Loucy (cell line): ENCODE results near the gene ZBTB37.
"Not testable (repeated sequence)": the region's sequence is repeated elsewhere in the genome, so short reads cannot be mapped to it uniquely, and the experiment has no call there.

Source experiments
- H2AFZ ChIP-seq: fragments of 200-600 bp; sonication (generic); 2 replicates; pipeline ENCODE4 v1.6.0; 2016; ENCODE audit warnings: antibody characterized with exemption, mild to moderate bottlenecking, low read length, moderate library complexity
- H3F3A ChIP-seq: fragments of 200-600 bp; 2 replicates; pipeline ENCODE4 v1.6.0; 2016; ENCODE audit warnings: antibody characterized with exemption, low read depth, mild to moderate bottlenecking
- H3K27me3 ChIP-seq: fragments of 200-600 bp; sonication (generic); 2 replicates; pipeline ENCODE4 v1.6.1; 2014; ENCODE audit warnings: low read length, mild to moderate bottlenecking; ENCODE audit not compliant: insufficient read depth, poor library complexity, severe bottlenecking
- H3K36me3 ChIP-seq: fragments of 200-600 bp; sonication (generic); 2 replicates; pipeline ENCODE4 v1.6.1; 2016; ENCODE audit warnings: low read length; ENCODE audit not compliant: insufficient read depth
- H3K4me1 ChIP-seq: fragments of 200-600 bp; sonication (generic); 2 replicates; pipeline ENCODE4 v1.5.1; 2014; ENCODE audit warnings: low read length, mild to moderate bottlenecking; ENCODE audit not compliant: insufficient read depth, poor library complexity, severe bottlenecking
- H3K4me2 ChIP-seq: fragments of 200-600 bp; sonication (generic); 2 replicates; pipeline ENCODE4 v1.6.0; 2014; ENCODE audit warnings: antibody characterized with exemption, low read length, low read depth, mild to moderate bottlenecking; ENCODE audit not compliant: poor library complexity, severe bottlenecking
- H3K4me3 ChIP-seq: fragments of 200-600 bp; sonication (generic); 2 replicates; pipeline ENCODE4 v1.5.1; 2014; ENCODE audit warnings: low read length, mild to moderate bottlenecking, mixed read lengths; ENCODE audit not compliant: poor library complexity, severe bottlenecking
- H3K79me2 ChIP-seq: fragments of 200-600 bp; sonication (generic); 2 replicates; pipeline ENCODE4 v1.6.1; 2014; ENCODE audit warnings: low read length; ENCODE audit not compliant: insufficient read depth
- H3K9ac ChIP-seq: fragments of 200-600 bp; sonication (generic); 2 replicates; pipeline ENCODE4 v1.6.0; 2014; ENCODE audit warnings: mild to moderate bottlenecking, low read depth, low read length, moderate library complexity; ENCODE audit not compliant: poor library complexity, severe bottlenecking
- H3K9me2 ChIP-seq: fragments of 200-600 bp; sonication (generic); replicated peaks from 2 replicates; pipeline ENCODE4 v1.6.1; 2016; ENCODE audit warnings: low read depth, low read length, mixed read lengths
- H3K9me3 ChIP-seq: fragments of 200-600 bp; sonication (generic); 2 replicates; pipeline ENCODE4 v1.6.1; 2014; ENCODE audit warnings: mild to moderate bottlenecking, antibody characterized with exemption, low read length, low read depth; ENCODE audit not compliant: insufficient read depth
- H4K20me1 ChIP-seq: fragments of 200-600 bp; sonication (generic); 2 replicates; pipeline ENCODE4 v1.6.0; 2014; ENCODE audit warnings: antibody characterized with exemption, low read length, mild to moderate bottlenecking; ENCODE audit not compliant: insufficient read depth, poor library complexity, severe bottlenecking
- EZH2phosphoT487 ChIP-seq: fragments of 200-600 bp; IDR thresholded peaks from 2 replicates; pipeline ENCODE4 v1.6.1; 2018; ENCODE audit warnings: antibody characterized with exemption, mild to moderate bottlenecking, moderate library complexity, borderline replicate concordance
- TF ChIP-seq, protein P1 (sequence below): fragments of 200-600 bp; sonication (generic); conservative IDR thresholded peaks from 2 replicates; pipeline ENCODE4 v1.5.1; 2014; ENCODE audit warnings: mild to moderate bottlenecking, antibody characterized with exemption, low read length

The ZBTB37 gene

GRCh38 chr1:173920861-173921260 lies 52.7 kb downstream of the ZBTB37 start:
- no peak overlapping the region for H2AFZ ChIP-seq
- H3K9me2 ChIP-seq, result no peaks in the 10 kb centered on the region
- H3K4me3 ChIP-seq, result no peak overlapping the region
- no peak overlapping the region for H3K4me2 ChIP-seq
- no peaks in the 10 kb centered on the region for H3K9me3 ChIP-seq
- no peaks in the 10 kb centered on the region for H3K4me1 ChIP-seq
- H3K79me2 ChIP-seq, result no peaks in the 10 kb centered on the region
- TF ChIP-seq, protein P1, sequence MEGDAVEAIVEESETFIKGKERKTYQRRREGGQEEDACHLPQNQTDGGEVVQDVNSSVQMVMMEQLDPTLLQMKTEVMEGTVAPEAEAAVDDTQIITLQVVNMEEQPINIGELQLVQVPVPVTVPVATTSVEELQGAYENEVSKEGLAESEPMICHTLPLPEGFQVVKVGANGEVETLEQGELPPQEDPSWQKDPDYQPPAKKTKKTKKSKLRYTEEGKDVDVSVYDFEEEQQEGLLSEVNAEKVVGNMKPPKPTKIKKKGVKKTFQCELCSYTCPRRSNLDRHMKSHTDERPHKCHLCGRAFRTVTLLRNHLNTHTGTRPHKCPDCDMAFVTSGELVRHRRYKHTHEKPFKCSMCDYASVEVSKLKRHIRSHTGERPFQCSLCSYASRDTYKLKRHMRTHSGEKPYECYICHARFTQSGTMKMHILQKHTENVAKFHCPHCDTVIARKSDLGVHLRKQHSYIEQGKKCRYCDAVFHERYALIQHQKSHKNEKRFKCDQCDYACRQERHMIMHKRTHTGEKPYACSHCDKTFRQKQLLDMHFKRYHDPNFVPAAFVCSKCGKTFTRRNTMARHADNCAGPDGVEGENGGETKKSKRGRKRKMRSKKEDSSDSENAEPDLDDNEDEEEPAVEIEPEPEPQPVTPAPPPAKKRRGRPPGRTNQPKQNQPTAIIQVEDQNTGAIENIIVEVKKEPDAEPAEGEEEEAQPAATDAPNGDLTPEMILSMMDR, result no peak
- TF ChIP-seq EZH2phosphoT487, result no peak
- H3K36me3 ChIP-seq, result no peaks in the 10 kb centered on the region
- no peak overlapping the region for H3K9ac ChIP-seq
- no peaks in the 10 kb centered on the region for H3F3A ChIP-seq
- no peaks in the 10 kb centered on the region for H4K20me1 ChIP-seq
- no peaks in the 10 kb centered on the region for H3K27me3 ChIP-seq

DNA sequence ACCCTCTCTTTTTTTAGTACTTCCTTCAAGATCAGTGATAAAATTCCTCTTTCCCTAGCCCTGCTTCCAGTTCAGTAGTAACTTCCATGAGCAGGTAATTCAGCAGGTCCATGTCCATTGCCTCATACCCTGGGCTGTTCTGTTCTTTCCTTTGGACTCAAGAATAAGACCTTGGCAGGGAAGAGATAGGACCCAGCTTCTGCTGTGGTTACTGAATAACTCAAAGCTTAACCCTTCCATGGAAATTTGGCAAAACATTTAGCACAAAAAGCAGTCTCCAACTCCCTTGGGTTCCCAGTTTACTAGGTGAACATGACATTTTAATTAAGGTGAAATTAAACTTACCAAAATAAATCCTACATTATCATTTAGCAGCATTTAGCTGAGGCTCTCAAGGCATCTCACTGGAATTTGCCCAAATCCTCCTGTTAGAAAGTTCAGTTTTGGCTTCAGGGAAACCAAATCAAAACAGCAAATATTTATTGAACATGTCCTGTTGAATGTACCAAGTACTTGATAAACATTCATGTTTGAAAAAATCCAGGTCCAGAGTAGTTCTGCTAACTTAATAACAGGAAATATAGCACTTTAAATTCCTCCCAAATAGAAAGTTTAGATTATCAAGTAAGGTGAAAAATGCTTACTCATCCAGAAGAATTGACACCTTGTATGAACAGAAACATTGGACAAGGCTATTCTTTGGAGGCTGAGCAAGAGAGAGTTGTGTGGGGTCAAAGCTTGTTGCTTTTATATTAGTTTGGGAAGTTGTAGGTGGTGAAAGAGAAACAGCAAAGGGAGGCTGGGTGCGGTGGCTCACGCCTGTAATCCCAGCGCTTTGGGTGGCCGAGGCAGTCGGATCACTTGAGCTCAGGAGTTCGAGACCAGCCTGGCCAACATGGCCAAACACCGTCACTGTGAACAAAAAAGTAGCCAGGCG lies 57.4 kb downstream of the ZBTB37 start:
- Histone ChIP-seq H3F3A (no peaks in the 10 kb centered on the region), H3K9me3 (no peaks in the 10 kb centered on the region), H3K9me2 (no peaks in the 10 kb centered on the region), H3K4me3 (no peak overlapping the region), H3K9ac (no peak overlapping the region), H3K27me3 (no peaks in the 10 kb centered on the region), H2AFZ (no peak overlapping the region), H3K79me2 (no peaks in the 10 kb centered on the region), H3K4me2 (no peak overlapping the region), H3K4me1 (no peaks in the 10 kb centered on the region), H4K20me1 (no peaks in the 10 kb centered on the region), H3K36me3 (no peaks in the 10 kb centered on the region)
- TF ChIP-seq, protein P1, result no peak
- TF ChIP-seq EZH2phosphoT487, result no peak

DNA sequence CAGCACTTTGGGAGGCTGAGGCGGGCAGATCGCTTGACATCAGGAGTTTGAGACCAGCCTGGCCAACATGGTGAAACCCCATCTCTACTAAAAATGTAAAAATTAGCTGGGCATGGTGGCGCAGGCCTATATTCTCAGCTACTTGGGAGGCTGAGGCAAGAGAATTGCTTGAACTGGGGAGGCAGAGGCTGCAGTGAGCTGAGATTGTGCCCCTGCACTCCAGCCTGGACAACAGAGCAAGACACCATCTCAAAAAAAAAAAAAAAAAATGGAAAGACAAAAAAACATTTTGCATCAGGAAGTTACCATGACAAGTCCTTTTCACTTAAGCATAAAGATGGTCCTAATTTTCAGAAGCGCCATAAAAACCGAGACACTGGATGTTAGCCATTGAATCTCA lies 62.4 kb downstream of the ZBTB37 start:
- not testable (repeated sequence) for H3K27me3 ChIP-seq, H4K20me1 ChIP-seq, H3K4me2 ChIP-seq, H3F3A ChIP-seq, H3K4me1 ChIP-seq, H2AFZ ChIP-seq, H3K9me2 ChIP-seq, H3K9me3 ChIP-seq, H3K4me3 ChIP-seq, H3K79me2 ChIP-seq, H3K9ac ChIP-seq
- peaks cover 31% of the 10 kb centered on the region for H3K36me3 ChIP-seq

DNA sequence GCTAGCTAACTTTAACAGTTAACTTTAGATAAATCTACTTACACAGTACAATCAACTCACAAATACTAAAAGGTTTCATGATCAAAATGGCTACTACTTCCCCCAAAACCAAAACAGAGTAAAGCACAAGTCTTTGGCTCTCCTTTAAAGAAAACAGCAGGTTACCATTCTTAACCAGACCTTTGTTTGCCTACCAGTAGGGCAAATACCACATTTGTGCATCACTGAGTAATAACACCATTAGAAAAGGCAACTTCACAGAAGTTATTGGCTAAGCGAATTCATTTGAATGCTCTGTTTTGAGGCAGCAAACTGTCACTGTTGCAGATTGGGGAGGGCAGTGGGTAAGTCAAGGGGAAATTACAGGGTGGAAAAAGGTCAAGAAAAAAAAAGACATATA lies 66.3 kb downstream of the ZBTB37 start:
- no peak for TF ChIP-seq EZH2phosphoT487
- TF ChIP-seq, protein P1, result no peak
- Histone ChIP-seq H4K20me1 (peaks cover 3% of the 10 kb centered on the region), H3K9me3 (no peaks in the 10 kb centered on the region), H3K4me2 (no peak overlapping the region), H3F3A (no peaks in the 10 kb centered on the region), H3K36me3 (peaks cover 65% of the 10 kb centered on the region), H3K27me3 (no peaks in the 10 kb centered on the region), H2AFZ (no peak overlapping the region), H3K79me2 (no peaks in the 10 kb centered on the region), H3K4me3 (no peak overlapping the region), H3K9me2 (no peaks in the 10 kb centered on the region), H3K4me1 (no peaks in the 10 kb centered on the region), H3K9ac (no peak overlapping the region)
